HG03097 (cell line): ENCODE measurements around the gene RSRC1.
"Not testable (repeated sequence)": the region's sequence is repeated elsewhere in the genome, so short reads cannot be mapped to it uniquely, and the experiment has no call there.

Source experiments
- ATAC-seq: cut with Tn5 transposase; IDR thresholded peaks from one replicate; pipeline ENCODE4 v1.9.1; 2021; ENCODE audit not compliant: unreplicated experiment, low FRiP score

The RSRC1 gene

DNA sequence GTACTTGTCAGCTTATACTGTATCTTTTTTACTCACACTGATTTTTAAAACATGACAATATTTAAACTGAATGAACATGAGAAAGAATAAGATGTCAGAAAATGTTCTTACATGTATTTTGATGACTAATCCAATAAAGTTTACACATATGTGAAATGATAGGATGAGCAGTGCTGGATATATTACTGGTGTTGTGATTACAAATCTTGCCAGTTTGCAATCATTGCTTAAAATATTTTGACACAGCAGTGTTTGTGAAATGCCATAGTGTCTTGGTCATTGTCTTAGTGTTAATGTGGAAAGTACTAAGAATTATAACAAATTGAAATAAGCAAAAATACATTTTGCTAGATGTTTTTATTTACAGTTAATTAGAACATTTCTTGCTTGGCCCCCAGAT lies 342.4 kb downstream of the RSRC1 start:
- ATAC-seq: no peak

DNA sequence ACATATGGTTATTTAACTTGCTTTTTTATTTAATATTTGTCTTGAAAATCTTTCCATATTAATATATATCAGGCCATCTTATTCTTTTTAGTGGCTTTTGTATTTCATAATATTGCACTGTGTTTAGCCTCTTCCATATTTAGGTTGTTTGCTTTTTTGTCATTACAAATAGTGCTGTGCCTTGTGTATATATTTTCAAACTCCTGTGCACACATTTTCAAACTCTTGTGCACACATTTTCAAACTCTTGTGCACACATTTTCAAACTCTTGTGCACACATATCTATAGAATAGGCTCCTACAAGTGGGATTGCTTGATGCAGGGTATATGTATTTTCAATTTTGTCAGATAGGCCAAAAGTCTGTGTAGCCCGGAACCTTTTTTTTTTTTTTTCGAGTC lies 343.1 kb downstream of the RSRC1 start:
- ATAC-seq: no peak

DNA sequence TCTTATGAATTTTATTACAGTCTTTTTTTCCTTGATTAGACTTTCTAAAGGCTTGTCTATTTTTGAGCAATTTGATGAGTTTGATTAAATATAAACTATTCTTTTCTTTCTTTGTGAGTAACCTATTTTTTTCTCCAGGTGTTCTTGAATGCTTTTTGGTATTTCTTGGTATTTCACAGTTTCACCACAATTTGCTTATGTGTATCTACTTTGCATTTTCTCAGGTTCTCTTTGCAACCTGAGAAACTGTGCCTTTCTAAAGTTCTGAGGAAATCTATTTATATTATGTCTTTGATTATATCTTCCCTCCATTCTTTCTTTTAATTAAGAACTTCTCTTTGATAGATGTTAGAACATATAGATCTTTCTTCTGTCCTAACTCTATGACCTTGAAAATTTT lies 344.0 kb downstream of the RSRC1 start:
- no peak for ATAC-seq

DNA sequence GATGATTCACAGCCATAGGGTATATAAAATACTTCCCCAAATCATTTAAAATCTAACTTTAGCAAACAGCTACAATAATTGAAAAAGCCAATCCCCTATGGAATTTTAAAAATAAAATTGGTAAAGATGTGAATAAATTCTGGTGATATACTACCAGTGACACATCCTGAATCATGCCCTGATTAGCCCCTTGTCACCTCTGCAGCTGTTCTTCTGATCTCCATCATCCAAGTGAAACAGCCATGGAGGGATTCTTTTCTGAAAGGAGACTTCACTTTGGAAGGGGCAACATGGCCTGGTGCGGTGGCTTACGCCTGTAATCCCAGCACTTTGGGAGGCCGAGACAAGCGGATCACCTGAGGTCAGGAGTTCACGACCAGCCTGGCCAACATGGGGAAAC lies 345.5 kb downstream of the RSRC1 start:
- ATAC-seq: no peak

DNA sequence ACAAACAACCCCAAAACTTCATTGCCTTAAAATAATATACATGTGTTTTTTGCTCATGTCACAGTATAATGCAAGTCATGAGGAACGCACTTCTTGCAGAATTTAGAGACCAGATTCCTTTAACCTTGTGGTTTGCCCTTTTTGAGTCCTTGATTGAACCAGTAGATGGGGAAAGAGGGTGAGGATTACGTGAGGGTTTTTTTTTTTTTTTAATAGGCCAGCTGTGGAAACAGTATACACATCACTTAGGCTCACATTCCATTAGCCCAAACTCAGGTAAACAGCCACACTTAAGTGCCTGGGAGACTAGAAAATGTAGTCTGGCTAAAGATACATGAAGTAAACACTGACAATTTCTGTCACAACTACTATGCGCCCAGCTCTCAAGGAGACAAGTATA lies 346.2 kb downstream of the RSRC1 start:
- no peak for ATAC-seq

DNA sequence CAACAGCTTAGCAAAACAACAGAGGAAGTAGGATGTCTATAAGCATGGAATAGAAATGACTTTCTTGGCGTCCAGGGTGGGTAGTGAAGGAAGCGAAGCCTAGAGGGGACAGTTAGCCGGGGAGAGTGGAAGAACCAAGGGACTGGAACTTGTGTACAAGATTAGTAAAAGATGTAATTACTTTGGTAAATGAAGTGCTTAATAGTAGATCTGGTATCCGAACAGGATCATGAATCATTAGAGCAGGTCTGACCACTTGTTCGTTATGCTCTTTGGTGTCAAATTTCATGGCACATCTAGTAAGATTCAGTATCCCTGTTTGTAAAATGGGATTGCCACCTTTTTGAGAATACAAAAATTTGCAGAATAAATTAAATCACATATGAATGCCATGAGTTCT lies 348.6 kb downstream of the RSRC1 start:
- ATAC-seq: no peak

DNA sequence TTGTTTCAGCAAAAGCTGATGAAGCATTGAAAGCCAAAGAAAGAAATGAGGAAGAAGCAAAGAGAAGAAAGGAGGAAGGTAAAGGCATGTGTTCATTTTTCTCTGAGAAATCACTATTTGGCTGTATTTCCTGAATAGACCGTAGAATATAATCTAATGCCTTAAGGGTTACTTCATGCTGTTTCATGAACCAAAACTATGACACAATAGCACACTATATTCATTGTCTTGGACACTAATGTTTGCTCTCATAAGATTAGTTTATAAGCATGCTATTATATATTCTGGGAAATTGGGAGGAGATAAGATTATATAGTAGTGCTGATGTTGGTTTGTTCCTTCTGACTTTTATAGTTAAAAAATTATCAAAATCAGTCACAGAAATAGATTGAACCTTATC lies 351.0 kb downstream of the RSRC1 start:
- no peak for ATAC-seq

DNA sequence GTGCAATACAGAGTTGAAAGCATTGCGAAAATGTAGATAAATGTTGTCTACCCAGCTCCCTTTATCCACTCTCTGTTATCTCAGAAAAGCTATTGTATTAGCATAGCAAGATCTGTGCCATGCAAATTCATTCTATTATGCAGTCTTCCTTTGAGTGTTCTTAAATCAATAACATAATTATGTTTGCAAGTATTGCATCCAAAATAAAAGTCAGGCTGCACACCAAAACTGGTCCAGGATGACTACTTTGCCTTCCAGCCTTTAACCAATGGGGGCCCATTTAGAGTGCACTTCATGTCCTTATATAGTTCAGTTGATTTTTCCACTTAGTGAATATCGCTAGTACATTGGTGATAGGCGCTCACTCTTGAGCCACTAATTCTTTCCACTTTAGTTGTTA lies 353.7 kb downstream of the RSRC1 start:
- no peak for ATAC-seq

DNA sequence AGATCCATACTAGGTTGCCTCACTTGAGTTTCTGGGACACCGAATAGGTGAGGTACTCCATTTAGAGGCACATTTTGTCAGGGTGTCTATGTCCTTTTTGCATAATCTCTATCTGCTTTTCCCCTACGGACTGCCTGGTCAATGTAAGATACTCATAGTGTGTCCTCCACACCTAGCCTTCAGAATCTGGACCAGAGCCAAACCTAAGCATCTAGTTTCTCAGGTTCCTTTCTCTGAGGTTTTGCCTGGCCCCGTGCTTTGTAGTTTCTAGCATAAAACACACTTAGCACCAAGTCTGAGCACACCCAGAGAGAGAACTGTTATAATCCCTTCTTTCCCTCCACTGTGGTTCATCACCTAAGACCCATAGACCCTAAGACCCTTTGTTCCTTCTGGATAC lies 355.2 kb downstream of the RSRC1 start:
- no peak for ATAC-seq

DNA sequence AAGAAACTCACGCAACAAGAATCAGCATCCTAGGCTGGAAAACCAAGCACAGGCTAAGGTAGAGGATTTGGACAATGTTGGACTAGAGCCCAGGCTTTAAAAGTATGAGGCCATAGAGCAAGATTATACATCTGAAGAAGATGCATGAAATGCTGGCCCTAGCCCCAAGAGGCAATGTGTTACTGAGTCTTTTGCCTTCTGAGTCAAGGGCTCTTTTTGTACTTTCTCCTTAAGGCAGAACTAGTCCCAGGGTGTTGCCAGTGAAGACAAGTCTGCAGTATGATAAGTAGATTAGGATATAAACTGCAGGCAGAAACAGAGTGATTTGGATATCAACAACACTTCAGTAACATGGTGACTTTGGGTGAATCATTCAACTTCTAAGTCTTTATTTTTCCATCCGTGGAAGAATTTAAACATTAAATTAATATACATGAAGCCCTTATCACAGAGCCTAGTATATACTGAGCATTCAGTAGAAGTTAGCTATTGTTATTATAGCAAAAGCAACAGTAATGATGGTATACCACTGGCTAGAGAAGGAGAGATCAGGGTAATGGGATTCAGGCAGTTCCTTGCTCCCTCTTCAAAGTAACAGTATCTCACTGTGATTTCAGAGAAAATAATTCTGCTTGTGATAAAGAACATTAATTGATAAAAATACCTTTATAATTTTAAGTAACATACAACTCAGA lies 361.2 kb downstream of the RSRC1 start:
- ATAC-seq: no peak

DNA sequence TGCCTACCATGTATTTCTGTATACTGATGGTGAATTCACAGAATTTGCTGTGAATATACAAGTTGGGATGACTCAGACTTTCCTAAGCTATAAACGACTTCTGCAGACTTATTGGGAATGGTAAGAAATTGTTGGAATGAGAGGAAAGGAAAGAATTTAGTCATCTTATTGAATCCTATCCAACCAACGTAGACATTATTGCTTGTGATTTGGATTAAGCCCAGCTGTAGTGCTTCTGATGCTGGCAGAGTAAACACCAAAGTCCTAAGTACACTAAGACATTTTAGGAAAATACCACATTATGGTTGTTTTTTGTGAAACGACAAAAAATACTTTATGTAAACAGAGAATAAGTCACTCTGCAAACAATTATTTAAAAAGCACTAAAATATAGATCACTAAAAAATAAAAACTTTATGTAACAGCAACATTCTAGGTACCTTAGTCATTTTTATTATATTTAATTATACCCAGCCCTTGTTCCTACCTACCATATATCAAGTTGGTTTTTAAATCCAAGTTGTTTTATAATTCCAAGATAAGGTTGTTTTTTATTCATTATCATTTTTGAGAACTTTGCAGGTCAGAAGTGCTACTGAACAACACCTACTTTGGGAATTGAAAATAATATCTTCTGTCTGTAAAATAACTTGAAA lies 361.9 kb downstream of the RSRC1 start:
- ATAC-seq: no peak

DNA sequence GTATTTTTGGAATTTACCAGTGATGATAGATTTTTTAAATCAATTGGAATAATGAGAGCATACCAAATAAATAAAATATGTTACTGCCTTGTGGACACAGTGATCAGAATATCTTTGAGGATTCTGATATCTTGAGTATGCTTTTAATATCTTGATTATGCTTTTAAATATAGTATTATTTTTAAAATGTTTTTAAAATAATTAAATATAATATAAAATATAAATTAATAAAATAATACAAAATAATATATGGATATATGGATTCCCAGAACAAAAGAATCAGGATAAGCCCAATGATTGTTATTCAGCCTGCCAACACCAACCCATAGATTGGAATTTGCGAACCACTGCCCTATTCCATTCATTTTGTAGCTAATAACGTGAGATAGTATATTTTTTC lies 369.2 kb downstream of the RSRC1 start:
- no peak for ATAC-seq

DNA sequence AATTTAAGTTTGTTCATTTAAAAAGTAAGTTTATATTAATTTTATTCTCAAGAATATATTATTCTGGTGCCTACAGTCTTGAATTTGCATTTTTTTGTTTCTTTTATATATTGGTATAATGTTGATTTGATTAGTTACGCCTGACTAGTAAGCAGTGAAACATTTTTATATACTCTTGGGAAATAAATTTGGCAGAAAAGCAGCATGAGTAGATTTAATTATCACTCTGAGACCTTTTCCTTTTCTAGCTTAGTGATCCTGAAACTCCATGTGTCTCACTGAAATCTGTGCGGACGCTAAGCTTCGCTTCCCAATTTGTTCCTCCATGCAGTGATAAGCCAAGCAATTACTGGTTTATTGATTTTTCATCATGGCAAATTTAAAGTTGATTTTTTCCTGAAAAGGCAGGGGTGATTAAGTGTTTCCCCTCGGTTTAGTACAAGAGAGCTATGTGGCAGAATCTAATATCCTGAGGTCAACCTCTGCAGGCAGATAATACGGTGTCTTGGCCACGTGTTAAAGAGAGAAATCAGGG lies 373.9 kb downstream of the RSRC1 start:
- ATAC-seq: no peak

DNA sequence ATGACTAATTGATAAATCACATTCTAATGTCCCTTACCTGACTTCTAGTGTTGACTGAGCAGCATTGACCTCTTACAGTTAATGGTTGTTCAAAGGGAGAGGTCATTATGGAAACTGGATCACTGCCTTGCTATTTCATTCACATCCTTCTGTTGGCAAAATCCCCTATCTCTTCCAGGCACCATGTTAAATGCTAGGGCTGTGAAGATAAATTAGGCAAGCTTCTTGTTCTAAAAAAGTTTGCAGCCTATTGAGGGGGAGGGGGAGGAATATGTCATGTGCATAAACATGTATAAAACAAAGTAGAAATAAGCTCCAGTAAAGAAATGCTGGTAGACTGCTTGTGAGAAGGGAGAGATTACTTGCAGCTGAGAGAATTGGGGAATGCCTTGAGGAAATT lies 376.3 kb downstream of the RSRC1 start:
- no peak for ATAC-seq

DNA sequence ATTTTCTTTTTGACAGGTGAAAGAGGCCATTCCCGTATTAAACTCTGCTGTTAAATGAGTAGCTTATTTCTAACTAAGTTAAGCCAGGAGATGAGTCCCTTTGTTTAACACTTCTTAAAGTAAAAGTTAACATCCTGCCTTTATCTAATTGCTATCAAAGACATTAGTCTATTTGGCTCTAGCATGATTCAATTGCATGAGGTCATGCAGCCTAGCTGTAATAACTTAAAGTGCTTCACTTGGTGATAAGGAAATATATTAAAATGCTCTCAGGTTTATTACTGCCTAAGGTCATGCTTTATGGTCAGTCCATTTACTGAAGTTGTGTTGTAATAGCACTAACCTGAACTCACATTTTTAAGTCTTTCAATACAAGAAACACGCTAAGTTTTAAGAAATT lies 378.8 kb downstream of the RSRC1 start:
- ATAC-seq: no peak

DNA sequence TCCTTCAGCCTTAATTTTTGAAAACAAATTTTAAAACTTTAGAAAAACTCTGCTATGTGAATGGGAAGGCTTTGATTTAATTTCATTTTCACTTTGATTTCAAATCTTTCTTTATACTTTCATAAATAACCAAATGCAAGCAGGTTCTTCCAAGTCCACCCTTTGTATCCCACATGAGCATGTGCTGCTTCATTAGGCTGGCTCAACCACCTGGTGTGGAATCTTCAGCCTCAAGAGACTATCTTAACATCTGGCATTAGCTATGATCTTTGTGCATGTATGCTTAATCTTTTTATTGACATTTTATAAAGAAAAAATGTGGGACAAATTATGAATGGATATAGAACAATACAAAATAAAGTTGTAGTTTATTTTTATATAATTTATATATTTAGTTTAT lies 379.3 kb downstream of the RSRC1 start:
- ATAC-seq: no peak

DNA sequence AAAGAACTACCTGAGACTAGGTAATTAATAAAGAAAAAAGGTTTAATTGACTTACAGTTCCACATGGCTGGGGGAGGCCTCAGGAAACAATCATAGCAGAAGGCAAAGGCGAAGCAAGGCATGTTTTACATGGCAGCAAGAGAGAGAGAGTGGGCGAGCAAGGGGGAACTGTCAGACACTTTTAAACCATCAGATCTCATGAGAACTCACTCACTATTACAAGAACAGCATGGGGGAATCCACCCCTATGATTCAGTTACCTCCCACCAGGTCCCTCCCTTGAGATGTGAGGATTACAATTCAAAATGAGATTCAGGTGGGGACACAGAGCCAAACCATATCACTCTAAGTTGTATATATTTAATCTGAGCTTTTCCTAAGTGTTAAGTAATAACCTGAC lies 382.1 kb downstream of the RSRC1 start:
- no peak for ATAC-seq

DNA sequence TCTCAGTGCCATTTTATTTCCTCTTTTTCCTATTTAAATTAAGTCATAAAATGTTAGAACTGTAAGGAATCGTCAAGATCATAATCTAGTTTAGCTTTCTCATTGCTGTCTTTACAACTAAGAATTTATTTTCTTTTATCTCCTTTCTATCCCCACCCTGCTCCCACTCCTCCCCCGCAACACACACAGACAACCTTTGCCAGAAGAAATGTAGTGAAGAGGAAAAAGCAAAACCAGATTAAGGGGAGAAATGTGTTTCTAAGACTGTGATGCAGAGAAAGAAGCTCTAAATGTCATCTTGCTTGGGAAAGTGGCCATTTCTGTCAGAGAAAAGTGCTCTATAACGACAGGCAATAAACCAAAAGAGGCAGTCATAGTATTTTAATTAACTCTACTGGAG lies 382.8 kb downstream of the RSRC1 start:
- ATAC-seq: no peak

DNA sequence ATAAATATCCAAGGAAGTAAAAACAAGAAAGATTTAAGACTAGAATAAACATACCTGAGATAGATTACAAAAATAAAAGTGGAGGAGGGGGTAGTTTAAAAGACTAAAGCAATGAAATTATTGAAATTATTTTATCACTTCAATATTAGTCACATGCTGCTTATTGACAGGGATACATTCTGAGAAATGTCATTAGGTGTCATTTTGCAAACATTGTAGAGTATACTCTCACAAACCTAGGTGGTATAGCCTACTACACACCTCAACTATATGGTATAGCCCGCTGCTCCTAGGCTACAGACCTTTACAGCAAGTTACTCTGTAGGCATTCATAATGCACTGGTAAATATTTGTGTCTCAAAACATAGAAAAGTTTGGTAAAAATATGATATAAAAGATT lies 384.0 kb downstream of the RSRC1 start:
- ATAC-seq: no peak

DNA sequence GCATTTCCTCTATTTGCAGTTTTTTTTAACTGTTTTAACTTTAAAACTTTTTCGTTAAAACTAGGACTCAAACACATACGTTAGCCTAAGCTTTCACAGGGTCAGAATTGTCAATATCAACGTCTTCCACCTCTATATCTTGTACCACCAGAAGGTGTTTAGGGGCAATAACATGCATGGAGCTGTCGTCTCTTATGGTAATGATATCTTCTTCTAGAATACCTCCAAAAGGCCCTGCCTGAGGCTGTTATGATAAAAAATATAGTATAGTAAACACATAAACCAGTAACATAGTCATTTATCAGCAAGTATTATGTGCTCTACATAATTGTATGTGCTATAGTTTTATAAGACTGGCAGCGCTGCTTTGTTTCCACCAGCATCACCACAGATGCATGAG lies 384.8 kb downstream of the RSRC1 start:
- no peak for ATAC-seq

DNA sequence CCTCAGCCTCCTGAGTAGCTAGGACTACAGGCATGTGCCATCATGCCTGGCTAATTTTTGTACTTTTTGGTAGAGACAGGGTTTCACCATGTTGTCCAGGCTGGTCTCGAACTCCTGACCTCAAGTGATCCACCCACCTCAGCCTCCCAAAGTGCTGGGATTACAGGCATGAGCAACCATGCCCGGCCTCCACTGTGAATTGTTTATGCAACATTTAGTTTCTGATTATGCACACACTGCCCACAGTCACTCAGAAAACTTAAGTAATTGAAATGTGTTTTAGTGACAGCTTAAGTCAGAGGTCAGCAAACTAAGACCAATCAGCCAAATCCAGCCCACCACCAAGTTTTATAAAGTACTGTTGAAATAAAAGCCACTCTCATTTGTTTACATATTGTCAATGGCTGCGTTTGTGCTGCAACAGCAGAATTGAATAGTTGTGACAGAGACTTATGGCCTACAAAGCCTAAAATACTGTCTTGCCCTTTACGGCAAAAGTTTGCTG lies 385.6 kb downstream of the RSRC1 start:
- not testable (repeated sequence) for ATAC-seq

DNA sequence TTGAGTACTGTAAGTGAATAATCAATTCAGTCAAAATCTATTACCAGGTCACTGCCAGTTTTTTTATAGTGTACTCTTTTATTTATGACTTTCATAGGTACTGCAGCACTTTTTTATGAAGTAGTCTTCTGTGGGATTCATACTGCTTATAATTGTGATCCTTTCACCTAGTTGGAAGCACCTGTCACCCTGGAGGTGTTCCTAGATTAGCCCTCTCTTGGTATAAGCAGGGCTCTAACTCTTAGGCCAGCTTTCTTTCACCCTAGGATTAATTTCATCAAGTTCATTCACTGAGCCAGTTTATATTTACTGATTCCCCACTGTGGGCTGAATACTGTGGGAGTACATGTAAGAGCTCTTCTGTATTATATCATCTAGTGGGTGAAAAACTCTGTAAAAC lies 395.2 kb downstream of the RSRC1 start:
- no peak for ATAC-seq
